DMS79 treated with DMSO at 0.1 percent for 48 hours (cell line): ENCODE results near the gene CNTNAP5.

ENCODE experiments used
- DNase-seq: peaks from one replicate; lab custom pipeline; 2025; lab: John Stamatoyannopoulos, UW

CNTNAP5 gene

GRCh38 chr2:124623560-124623959, 598.5 kb downstream of the CNTNAP5 start:
- no peak for DNase-seq

GRCh38 chr2:124625561-124625960, 600.5 kb downstream of the CNTNAP5 start:
- DNase-seq = no peak

GRCh38 chr2:124626993-124627392, 601.9 kb downstream of the CNTNAP5 start:
- no peak for DNase-seq

GRCh38 chr2:124633812-124634211, 608.7 kb downstream of the CNTNAP5 start:
- no peak for DNase-seq

- no peak for DNase-seq
Observed at GRCh38 chr2:124639524-124639923, 614.4 kb downstream of the CNTNAP5 start.

- DNase-seq = no peak
Observed at GRCh38 chr2:124640221-124640750, 615.2 kb downstream of the CNTNAP5 start.

- no peak for DNase-seq
Observed at GRCh38 chr2:124646166-124646815, 621.2 kb downstream of the CNTNAP5 start.

GRCh38 chr2:124647245-124647644, 622.2 kb downstream of the CNTNAP5 start:
- no peak for DNase-seq

GRCh38 chr2:124647663-124648062, 622.6 kb downstream of the CNTNAP5 start:
- no peak for DNase-seq

- DNase-seq = no peak
Observed at GRCh38 chr2:124649001-124649400, 623.9 kb downstream of the CNTNAP5 start.

GRCh38 chr2:124652099-124652498, 627.0 kb downstream of the CNTNAP5 start:
- no peak for DNase-seq

- DNase-seq = no peak
Observed at GRCh38 chr2:124658373-124658772, 633.3 kb downstream of the CNTNAP5 start.

GRCh38 chr2:124661558-124661957, 636.5 kb downstream of the CNTNAP5 start:
- no peak for DNase-seq

GRCh38 chr2:124662946-124663644, 638.0 kb downstream of the CNTNAP5 start:
- no peak for DNase-seq

- no peak for DNase-seq
Observed at GRCh38 chr2:124663645-124663997, 638.5 kb downstream of the CNTNAP5 start.

- no peak for DNase-seq
Observed at GRCh38 chr2:124664363-124664762, 639.3 kb downstream of the CNTNAP5 start.

- DNase-seq = no peak
Observed at GRCh38 chr2:124666976-124667375, 641.9 kb downstream of the CNTNAP5 start.

- DNase-seq = no peak
Observed at GRCh38 chr2:124668161-124668560, 643.1 kb downstream of the CNTNAP5 start.

- no peak for DNase-seq
Observed at GRCh38 chr2:124670187-124670586, 645.1 kb downstream of the CNTNAP5 start.

- DNase-seq = no peak
Observed at GRCh38 chr2:124678043-124678442, 653.0 kb downstream of the CNTNAP5 start.

- DNase-seq = no peak
Observed at GRCh38 chr2:124683536-124684428, 658.7 kb downstream of the CNTNAP5 start.

- no peak for DNase-seq
Observed at GRCh38 chr2:124689348-124689747, 664.3 kb downstream of the CNTNAP5 start.

- DNase-seq = no peak
Observed at GRCh38 chr2:124692216-124692615, 667.1 kb downstream of the CNTNAP5 start.
